Activated T-helper 9 cell treated with anti-CD3 and anti-CD28 coated beads, Interleukin-2, amount 50 U/mL, for 16 hours (primary cell): ENCODE measurements around the gene MORN5.

Source experiments
- DNase-seq: peaks from one replicate; pipeline ENCODE4 v3.0.0-alpha.2; 2020; ENCODE audit warnings: low read depth

The MORN5 gene

GRCh38 chr9:122143876-122144405 lies 15.8 kb upstream of the MORN5 start:
- no peak for DNase-seq

GRCh38 chr9:122144836-122145591 lies 14.7 kb upstream of the MORN5 start:
- no peak for DNase-seq

GRCh38 chr9:122145592-122145863 lies 14.2 kb upstream of the MORN5 start:
- no peak for DNase-seq

GRCh38 chr9:122151267-122151828 lies 8.4 kb upstream of the MORN5 start:
- no peak for DNase-seq

GRCh38 chr9:122155796-122156195 lies 3.9 kb upstream of the MORN5 start:
- DNase-seq, result no peak

GRCh38 chr9:122158202-122158601 lies 1.5 kb upstream of the MORN5 start:
- no peak for DNase-seq

GRCh38 chr9:122159925-122160246 lies 178 bp downstream of the MORN5 start:
- no peak for DNase-seq

- no peak for DNase-seq
Observed at GRCh38 chr9:122162415-122162814, 2.7 kb downstream of the MORN5 start.

GRCh38 chr9:122164286-122164685 lies 4.6 kb downstream of the MORN5 start:
- DNase-seq, result no peak

- no peak for DNase-seq
Observed at GRCh38 chr9:122168356-122168755, 8.6 kb downstream of the MORN5 start.

- no peak for DNase-seq
Observed at GRCh38 chr9:122172131-122172530, 12.4 kb downstream of the MORN5 start.

- DNase-seq, result no peak
Observed at GRCh38 chr9:122173670-122174069, 14.0 kb downstream of the MORN5 start.

- no peak for DNase-seq
Observed at GRCh38 chr9:122176916-122177315, 17.2 kb downstream of the MORN5 start.

- no peak for DNase-seq
Observed at GRCh38 chr9:122179054-122179689, 19.5 kb downstream of the MORN5 start.

- DNase-seq, result no peak
Observed at GRCh38 chr9:122179690-122180074, 20.0 kb downstream of the MORN5 start.

GRCh38 chr9:122180633-122181032 lies 20.9 kb downstream of the MORN5 start:
- no peak for DNase-seq

GRCh38 chr9:122183501-122183900 lies 23.8 kb downstream of the MORN5 start:
- DNase-seq, result no peak

GRCh38 chr9:122184551-122184950 lies 24.8 kb downstream of the MORN5 start:
- no peak for DNase-seq

GRCh38 chr9:122186301-122186700 lies 26.6 kb downstream of the MORN5 start:
- no peak for DNase-seq

- DNase-seq, result no peak
Observed at GRCh38 chr9:122186777-122187470, 27.2 kb downstream of the MORN5 start.

GRCh38 chr9:122188369-122188768 lies 28.7 kb downstream of the MORN5 start:
- no peak for DNase-seq

GRCh38 chr9:122190597-122191381 lies 31.1 kb downstream of the MORN5 start:
- no peak for DNase-seq
